Stimulated activated naive B cell treated with anti-CD40 and anti-IgM and Interleukin-4, amounts not matched to agents 10 μg/mL and 1 μg/mL and 100 μg/mL, for 72 hours (primary cell): ENCODE data around the gene ANKRD39.
A peak's percentile ranks its signal among the peaks of the same experiment; 100 is the strongest.
"Not testable (repeated sequence)": the region's sequence is repeated elsewhere in the genome, so short reads cannot be mapped to it uniquely, and the experiment has no call there.

ENCODE experiments used
- ATAC-seq, 2 donors: fragments of 150-1000 bp; cut with Tn5 transposase; replicated peaks; 2 replicates each; pipeline ENCODE4 v1.10.0; 2021; ENCODE audit warnings: moderate library complexity in 1 of 2
- DNase-seq: peaks from one replicate; pipeline ENCODE4 v3.0.0; 2021
- H3K27ac Mint-ChIP-seq: one replicate; pipeline ENCODE4 v1.8.0; 2022; ENCODE audit warnings: mild to moderate bottlenecking, mixed read lengths
- H3K27me3 Mint-ChIP-seq, 2 donors: one replicate each; pipeline ENCODE4 v1.8.0; 2022; ENCODE audit warnings: mixed read lengths in 2 of 2
- H3K36me3 Mint-ChIP-seq, 2 donors: one replicate each; pipeline ENCODE4 v1.8.0; 2022; ENCODE audit warnings: mixed read lengths in 2 of 2, mild to moderate bottlenecking in 1 of 2
- H3K4me1 Mint-ChIP-seq, 2 donors: one replicate each; pipeline ENCODE4 v1.8.0; 2022; ENCODE audit warnings: mixed read lengths in 2 of 2, mild to moderate bottlenecking in 1 of 2
- H3K4me3 Mint-ChIP-seq, 2 donors: one replicate each; pipeline ENCODE4 v1.8.0; 2022; ENCODE audit warnings: mild to moderate bottlenecking in 2 of 2, mixed read lengths in 2 of 2, moderate library complexity in 1 of 2
- H3K9me3 Mint-ChIP-seq, 2 donors: one replicate each; pipeline ENCODE4 v1.8.0; 2022; ENCODE audit warnings: mixed read lengths in 2 of 2, mild to moderate bottlenecking in 1 of 2

Gene ANKRD39

GRCh38 chr2:96810783-96811192 lies 47.0 kb downstream of the ANKRD39 start:
- Mint-ChIP-seq H3K27ac (no peak overlapping the region), H3K9me3 (no peaks in the 10 kb centered on the region), H3K4me3 (no peak overlapping the region), H3K4me1 (peaks cover 14 to 24% of the 10 kb centered on the region in 2 donors), H3K36me3 (peaks cover 11 to 31% of the 10 kb centered on the region in 2 donors), H3K27me3 (no peaks in the 10 kb centered on the region)
- no peak for ATAC-seq
- DNase-seq = no peak

- Mint-ChIP-seq H3K27me3 (no peaks in the 10 kb centered on the region), H3K27ac (no peak overlapping the region), H3K36me3 (peaks cover 11 to 31% of the 10 kb centered on the region in 2 donors), H3K4me3 (no peak overlapping the region), H3K4me1 (peaks cover 11 to 19% of the 10 kb centered on the region in 2 donors), H3K9me3 (no peaks in the 10 kb centered on the region)
- ATAC-seq = no peak
- no peak for DNase-seq
These were observed 47.6 kb downstream of the ANKRD39 start for GRCh38 chr2:96809951-96810782.

GRCh38 chr2:96809216-96809882 lies 48.5 kb downstream of the ANKRD39 start:
- H3K27ac Mint-ChIP-seq = no peak overlapping the region
- H3K27me3 Mint-ChIP-seq = no peaks in the 10 kb centered on the region
- ATAC-seq (no peak), DNase-seq (no peak)
- peaks cover 11 to 31% of the 10 kb centered on the region in 2 donors for H3K36me3 Mint-ChIP-seq
- H3K4me1 Mint-ChIP-seq = peaks cover 11 to 15% of the 10 kb centered on the region in 2 donors
- no peak overlapping the region for H3K4me3 Mint-ChIP-seq
- no peaks in the 10 kb centered on the region for H3K9me3 Mint-ChIP-seq

DNA sequence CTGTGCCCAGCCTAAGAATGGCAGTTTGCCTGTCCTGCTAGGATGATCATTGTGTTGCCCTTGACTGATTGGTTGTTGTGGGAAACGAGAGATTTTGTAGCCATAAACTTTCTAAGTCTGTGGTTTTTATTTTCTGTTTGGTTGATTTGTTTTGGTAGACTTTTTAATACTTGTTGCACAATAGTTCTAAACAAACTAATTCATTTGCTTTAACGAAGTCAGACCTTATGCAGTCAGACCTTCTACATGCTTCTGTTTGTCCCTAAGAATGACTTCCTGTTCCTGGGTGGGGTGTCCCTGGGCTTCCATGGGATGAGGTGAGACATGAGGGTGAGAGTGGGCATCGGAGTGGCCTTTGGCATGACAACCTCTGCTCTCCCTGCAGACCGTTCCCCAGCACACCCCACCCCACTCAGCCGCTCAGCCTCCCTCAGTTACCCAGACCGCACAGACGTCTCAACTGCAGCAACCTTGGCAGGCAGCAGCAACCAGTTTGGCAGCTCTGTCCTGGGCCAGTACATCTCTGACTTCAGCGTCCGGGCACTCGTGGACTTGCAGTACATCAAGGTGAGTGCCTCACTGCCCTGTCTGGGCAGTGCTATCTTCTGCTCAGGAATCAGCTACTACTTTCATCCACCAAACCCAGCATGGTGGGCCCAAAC lies 49.5 kb downstream of the ANKRD39 start:
- peaks cover 11 to 15% of the 10 kb centered on the region in 2 donors for H3K4me1 Mint-ChIP-seq

GRCh38 chr2:96807127-96807471 lies 50.7 kb downstream of the ANKRD39 start:
- no peak for DNase-seq
- peaks cover 11 to 15% of the 10 kb centered on the region in 2 donors for H3K4me1 Mint-ChIP-seq
- H3K36me3 Mint-ChIP-seq = peaks cover 11 to 25% of the 10 kb centered on the region in 2 donors
- H3K9me3 Mint-ChIP-seq = no peaks in the 10 kb centered on the region
- ATAC-seq = peak in 1 of 2 donors; percentile 6
- peak overlapping the region; percentile 87 for H3K27ac Mint-ChIP-seq
- no peaks in the 10 kb centered on the region for H3K27me3 Mint-ChIP-seq
- peak overlapping the region; percentile 64 to 68 for H3K4me3 Mint-ChIP-seq

More for the DNA sequence above, 49.5 kb downstream of the ANKRD39 start:
- Mint-ChIP-seq H3K27me3 (no peaks in the 10 kb centered on the region), H3K9me3 (no peaks in the 10 kb centered on the region), H3K4me3 (no peak overlapping the region), H3K36me3 (peaks cover 11 to 31% of the 10 kb centered on the region in 2 donors), H3K27ac (no peak overlapping the region)
- ATAC-seq (no peak), DNase-seq (no peak)

DNA sequence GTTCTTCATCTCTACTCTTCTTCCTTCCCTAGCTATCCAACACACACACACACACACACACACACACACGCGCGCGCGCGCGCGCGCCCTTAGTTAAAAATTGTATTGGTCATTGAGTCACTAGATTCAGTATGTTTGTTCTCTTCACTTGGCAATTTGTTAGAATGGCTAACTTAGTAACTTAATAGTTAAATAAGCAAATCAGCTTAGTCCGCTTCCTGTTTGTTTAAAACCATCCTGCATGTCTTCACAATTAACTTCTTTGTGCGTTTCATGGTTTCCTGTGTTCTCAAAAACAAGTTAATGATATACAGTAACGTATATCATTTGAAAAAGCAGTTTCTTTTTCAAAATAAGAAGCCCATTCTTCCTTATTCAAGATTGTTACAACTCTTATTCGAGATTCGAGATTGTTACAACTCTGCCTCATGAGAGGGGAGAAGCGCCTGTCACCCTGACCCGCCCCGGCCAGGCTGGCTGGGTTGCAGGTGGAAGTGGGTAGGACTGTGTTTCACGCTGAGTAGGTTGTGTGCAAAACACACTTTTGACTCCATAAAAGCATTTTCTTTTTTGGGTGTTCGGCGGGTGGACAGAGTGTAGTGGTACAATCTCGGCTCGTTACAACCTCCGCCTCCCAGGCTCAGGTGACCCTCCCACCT lies 51.2 kb downstream of the ANKRD39 start:
- Mint-ChIP-seq H3K9me3 (no peaks in the 10 kb centered on the region), H3K27ac (peak overlapping the region; percentile 87), H3K36me3 (peaks cover 11 to 25% of the 10 kb centered on the region in 2 donors), H3K27me3 (no peaks in the 10 kb centered on the region), H3K4me1 (peaks cover 10 to 15% of the 10 kb centered on the region in 2 donors), H3K4me3 (peak overlapping the region; percentile 64 to 68)
- ATAC-seq = peak; percentile 64
- no peak for DNase-seq

DNA sequence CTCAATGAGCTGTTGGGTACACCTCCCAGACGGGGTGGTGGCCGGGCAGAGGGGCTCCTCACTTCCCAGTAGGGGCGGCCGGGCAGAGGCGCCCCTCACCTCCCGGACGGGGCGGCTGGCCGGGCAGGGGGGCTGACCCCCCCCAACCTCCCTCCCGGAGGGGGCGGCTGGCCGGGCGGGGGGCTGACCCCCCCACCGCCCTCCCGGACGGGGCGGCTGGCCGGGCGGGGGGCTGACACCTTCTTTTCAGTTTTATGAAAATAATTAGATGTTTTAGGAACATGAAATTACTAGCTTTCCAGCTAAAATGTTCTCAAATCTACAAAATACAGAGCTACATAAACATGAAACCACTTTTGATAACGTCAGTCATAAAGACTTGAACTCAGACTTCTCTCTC lies 51.9 kb downstream of the ANKRD39 start:
- not testable (repeated sequence) for H3K9me3 Mint-ChIP-seq, ATAC-seq, H3K27ac Mint-ChIP-seq, H3K27me3 Mint-ChIP-seq, H3K4me3 Mint-ChIP-seq, DNase-seq
- Mint-ChIP-seq H3K4me1 (peaks cover 8 to 15% of the 10 kb centered on the region in 2 donors), H3K36me3 (peaks cover 11 to 20% of the 10 kb centered on the region in 2 donors)

DNA sequence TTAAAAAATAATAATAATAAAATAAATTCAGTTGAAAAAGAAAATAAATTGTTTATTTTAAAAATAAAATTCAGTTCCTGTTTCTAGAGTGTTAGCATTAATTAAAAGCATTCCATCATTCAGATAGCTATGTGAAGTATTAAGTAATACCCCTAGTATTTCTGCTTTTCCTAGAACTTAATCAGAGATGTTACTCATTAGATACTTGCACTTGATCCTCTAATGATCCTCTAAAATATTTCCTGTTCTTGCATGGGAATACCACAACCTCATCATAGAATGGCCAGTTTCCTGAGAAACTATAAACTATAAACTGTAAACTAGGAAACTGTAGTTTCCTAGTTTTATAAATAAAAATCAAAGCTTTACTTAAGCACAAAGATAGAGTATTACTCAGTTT lies 52.8 kb downstream of the ANKRD39 start:
- H3K9me3 Mint-ChIP-seq = no peaks in the 10 kb centered on the region
- no peak overlapping the region for H3K4me3 Mint-ChIP-seq
- H3K27me3 Mint-ChIP-seq = no peaks in the 10 kb centered on the region
- peaks cover 11 to 13% of the 10 kb centered on the region in 2 donors for H3K36me3 Mint-ChIP-seq
- DNase-seq (no peak), ATAC-seq (no peak)
- peaks cover 8 to 15% of the 10 kb centered on the region in 2 donors for H3K4me1 Mint-ChIP-seq
- no peak overlapping the region for H3K27ac Mint-ChIP-seq

DNA sequence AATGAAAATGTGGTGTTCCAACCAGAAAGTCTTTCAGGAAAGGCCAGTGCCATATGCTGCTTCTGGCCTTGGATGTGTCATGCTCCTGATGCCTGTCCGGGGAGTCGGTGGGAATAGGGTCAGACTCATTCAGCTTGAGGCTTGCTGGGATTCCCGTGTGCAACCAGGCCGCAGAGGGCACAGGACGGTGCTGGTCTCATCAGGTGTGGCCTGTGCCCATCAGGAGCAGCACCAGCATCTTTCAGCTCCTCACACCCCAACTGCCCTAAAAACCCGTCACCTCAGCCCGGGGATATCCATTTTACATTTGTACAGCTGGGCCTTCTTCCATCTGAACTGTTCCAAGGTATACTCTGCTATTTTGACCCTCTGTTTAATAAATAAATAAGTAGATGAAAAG lies 55.1 kb downstream of the ANKRD39 start:
- Mint-ChIP-seq H3K36me3 (peaks cover 12 to 16% of the 10 kb centered on the region in 2 donors), H3K9me3 (no peaks in the 10 kb centered on the region), H3K4me1 (peaks cover 8 to 15% of the 10 kb centered on the region in 2 donors), H3K27ac (no peak overlapping the region), H3K4me3 (no peak overlapping the region), H3K27me3 (no peaks in the 10 kb centered on the region)
- ATAC-seq (no peak), DNase-seq (no peak)

GRCh38 chr2:96801786-96802595 lies 55.8 kb downstream of the ANKRD39 start:
- H3K4me1 Mint-ChIP-seq = peaks cover 7 to 9% of the 10 kb centered on the region in 2 donors

DNA sequence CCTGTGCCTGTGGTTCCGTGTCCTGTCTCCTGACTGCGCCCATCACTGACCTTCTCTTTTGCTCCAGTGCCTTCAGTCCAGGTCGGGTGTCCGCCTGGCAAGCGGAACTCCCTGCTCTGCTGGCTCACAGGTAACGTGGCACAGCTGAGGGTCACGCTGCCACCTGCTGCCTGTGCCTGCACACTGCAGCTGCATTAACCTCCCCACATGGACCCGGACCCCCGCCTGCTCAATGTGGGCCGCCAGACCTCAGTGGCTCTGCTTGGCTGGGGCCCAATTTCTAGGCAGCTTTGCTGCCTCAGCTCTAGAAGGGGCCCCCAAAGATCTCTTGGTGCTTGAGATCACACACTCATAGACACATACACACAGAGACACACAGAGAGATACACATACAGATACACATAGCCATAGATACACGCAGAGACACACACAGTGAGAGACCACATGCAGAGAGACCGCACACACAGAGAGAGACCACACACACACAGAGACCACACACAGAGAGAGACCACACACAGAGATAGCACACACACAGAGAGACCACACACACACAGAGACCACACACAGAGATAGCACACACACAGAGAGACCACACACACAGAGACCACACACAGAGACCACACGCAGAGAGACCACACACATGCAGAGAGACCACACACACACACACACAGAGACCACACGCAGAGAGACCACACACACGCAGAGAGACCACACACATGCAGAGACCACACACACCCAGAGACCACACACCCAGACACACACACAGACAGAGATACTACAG lies 56.6 kb downstream of the ANKRD39 start:
- H3K4me1 Mint-ChIP-seq = peaks cover under 1 to 1% of the 10 kb centered on the region in 2 donors

More at GRCh38 chr2:96801786-96802595, 55.8 kb downstream of the ANKRD39 start:
- Mint-ChIP-seq H3K27me3 (no peaks in the 10 kb centered on the region), H3K36me3 (peaks cover 12 to 16% of the 10 kb centered on the region in 2 donors), H3K4me3 (no peak overlapping the region), H3K27ac (no peak overlapping the region), H3K9me3 (no peaks in the 10 kb centered on the region)
- peak; percentile 47 for DNase-seq
- ATAC-seq = peak; percentile 68 to 71

DNA sequence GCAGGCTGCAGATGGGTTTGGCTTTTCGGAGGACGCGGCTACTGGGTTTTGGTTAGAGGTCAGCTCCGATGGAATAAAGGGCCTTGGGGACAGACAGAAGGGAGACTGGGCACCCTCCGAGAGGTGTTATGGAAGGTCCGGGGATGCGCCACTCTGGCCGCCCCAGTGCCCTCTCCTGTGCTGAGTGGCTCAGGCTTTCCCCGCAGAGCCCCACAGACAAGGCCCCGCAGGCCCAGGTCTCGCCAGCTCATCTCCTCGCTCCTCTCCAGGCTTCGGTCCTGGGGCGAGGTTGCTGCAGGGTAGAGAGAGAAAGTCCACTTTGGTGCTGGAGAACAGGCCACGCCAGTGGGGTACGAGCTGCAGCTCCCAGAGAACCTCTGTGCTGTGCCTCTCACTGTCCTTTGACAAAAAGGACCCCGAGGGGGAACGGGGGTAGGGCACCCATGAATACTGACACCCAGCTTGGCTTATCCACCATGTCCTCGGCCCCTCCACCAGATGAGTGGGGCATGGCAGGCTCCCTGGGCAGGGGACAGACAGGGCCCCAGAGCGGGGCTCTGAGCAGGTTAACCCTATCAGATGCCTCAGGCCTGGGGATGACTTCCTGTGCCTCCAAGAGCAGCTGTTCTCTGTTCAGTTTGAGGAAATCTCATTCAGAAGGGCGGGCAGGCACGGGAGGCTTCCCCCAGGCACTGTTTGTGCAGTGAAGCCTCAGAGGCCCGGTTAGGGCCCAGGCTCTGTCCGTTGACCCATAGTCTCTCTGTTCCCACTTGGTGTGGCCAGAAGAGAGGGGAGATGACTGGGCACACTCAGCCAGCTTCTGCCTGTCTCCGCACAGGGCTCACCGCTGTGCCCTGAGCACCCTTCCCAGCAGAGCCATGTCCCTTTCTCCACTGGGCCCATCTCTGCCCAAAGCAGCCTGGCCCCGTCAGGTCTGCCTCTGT lies 57.5 kb downstream of the ANKRD39 start:
- DNase-seq (no peak), ATAC-seq (peak; percentile 40 to 44)
- Mint-ChIP-seq H3K27ac (no peak overlapping the region), H3K4me3 (no peak overlapping the region), H3K36me3 (peaks cover 9 to 13% of the 10 kb centered on the region in 2 donors), H3K9me3 (no peaks in the 10 kb centered on the region), H3K4me1 (no peaks in the 10 kb centered on the region), H3K27me3 (no peaks in the 10 kb centered on the region)

More for the DNA sequence above, 56.6 kb downstream of the ANKRD39 start:
- ATAC-seq (peak; percentile 93 to 95), DNase-seq (peak; percentile 64)
- H3K27ac Mint-ChIP-seq = no peak overlapping the region
- H3K36me3 Mint-ChIP-seq = peaks cover 9 to 13% of the 10 kb centered on the region in 2 donors
- no peaks in the 10 kb centered on the region for H3K9me3 Mint-ChIP-seq
- H3K4me3 Mint-ChIP-seq = no peak overlapping the region
- no peaks in the 10 kb centered on the region for H3K27me3 Mint-ChIP-seq
